ENCODE data around the gene IFITM2. TPM values are rescaled to one million over a fixed set of nuclear protein-coding genes. Genes with fewer than 3 reads are reported as not detected.
"Not testable (repeated sequence)": the region's sequence is repeated elsewhere in the genome, so short reads cannot be mapped to it uniquely, and the experiment has no call there.

IFITM2 gene
- total RNA-seq, 6 experiments from 2014 or later = 157 to 624 (median 390) TPM

DNA sequence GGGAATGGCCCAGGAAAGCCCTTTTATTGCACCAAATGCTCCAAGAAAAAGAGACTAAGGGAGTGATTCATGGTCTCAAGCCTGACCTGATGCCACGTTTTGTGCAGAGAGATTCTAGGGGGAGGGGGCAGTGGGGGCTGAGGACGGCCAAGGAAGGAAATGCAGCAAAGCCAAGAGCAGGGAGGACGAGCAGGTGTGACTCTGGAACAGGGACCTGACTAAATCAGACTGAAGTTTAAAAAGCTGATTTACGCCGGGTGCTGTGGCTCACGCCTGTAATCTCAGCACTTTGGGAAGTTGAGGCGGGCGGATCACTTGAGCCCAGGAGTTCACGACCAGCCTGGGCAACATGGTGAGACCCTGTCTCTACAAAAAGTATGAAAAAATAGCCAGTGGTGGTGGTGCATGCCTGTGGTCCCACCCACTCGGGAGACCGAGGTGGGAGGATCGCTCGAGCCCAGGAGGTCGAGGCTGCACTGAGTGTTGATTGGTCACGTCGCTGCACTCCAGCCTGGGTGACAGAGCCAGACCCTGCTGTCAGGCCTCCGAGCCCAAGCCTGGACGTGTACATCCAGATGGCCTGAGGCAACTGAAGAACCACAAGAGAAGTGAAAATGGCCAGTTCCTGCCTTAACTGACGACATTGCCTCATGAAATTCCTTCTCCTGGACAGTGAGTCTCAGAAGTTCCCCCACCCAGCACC, 23.9 kb downstream of the IFITM2 start:
- 74% methylated on average over 5 of the region's 19 CpGs for WGBS (ENCODE audit: insufficient coverage, low coverage, low lambda C conversion rate, missing lambda C conversion rate)
- Histone ChIP-seq H3K9me3 (no peaks in the 10 kb centered on the region), H3K4me1 (peaks cover 0 to 21% (median 8%) of the 10 kb centered on the region in 4 donors), H3K4me3 (no peak overlapping the region), H3K27me3 (no peaks in the 10 kb centered on the region), H3K36me3 (no peaks in the 10 kb centered on the region), H3K27ac (no peak overlapping the region)
- DNase-seq (peak in 1 of 3 donors; percentile 38), ATAC-seq (no peak)
- intact Hi-C loops (cut with DNase I) = no loop called here
- TF ChIP-seq, protein P1, sequence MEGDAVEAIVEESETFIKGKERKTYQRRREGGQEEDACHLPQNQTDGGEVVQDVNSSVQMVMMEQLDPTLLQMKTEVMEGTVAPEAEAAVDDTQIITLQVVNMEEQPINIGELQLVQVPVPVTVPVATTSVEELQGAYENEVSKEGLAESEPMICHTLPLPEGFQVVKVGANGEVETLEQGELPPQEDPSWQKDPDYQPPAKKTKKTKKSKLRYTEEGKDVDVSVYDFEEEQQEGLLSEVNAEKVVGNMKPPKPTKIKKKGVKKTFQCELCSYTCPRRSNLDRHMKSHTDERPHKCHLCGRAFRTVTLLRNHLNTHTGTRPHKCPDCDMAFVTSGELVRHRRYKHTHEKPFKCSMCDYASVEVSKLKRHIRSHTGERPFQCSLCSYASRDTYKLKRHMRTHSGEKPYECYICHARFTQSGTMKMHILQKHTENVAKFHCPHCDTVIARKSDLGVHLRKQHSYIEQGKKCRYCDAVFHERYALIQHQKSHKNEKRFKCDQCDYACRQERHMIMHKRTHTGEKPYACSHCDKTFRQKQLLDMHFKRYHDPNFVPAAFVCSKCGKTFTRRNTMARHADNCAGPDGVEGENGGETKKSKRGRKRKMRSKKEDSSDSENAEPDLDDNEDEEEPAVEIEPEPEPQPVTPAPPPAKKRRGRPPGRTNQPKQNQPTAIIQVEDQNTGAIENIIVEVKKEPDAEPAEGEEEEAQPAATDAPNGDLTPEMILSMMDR (IDR thresholded peaks at IDR 0.05) = no peak
- no peak for TF ChIP-seq POLR2A (IDR thresholded peaks at IDR 0.05)

GRCh38 chr11:332651-333480, 25.2 kb downstream of the IFITM2 start:
- no CpG with 5 or more reads among the region's 23 CpGs for WGBS (ENCODE audit: insufficient coverage, low coverage, low lambda C conversion rate, missing lambda C conversion rate)
- ATAC-seq (no peak), DNase-seq (no peak)
- Histone ChIP-seq H3K36me3 (no peaks in the 10 kb centered on the region), H3K9me3 (no peaks in the 10 kb centered on the region), H3K27ac (no peak overlapping the region), H3K27me3 (no peaks in the 10 kb centered on the region), H3K4me1 (peaks cover 0 to 12% (median 2%) of the 10 kb centered on the region in 4 donors), H3K4me3 (no peak overlapping the region)
- intact Hi-C loops (cut with DNase I) = no loop called here
- TF ChIP-seq, protein P1 (IDR thresholded peaks at IDR 0.05) = no peak
- TF ChIP-seq POLR2A (IDR thresholded peaks at IDR 0.05) = no peak

GRCh38 chr11:333616-334263, 26.1 kb downstream of the IFITM2 start:
- H3K4me3 ChIP-seq; DNase-seq; ATAC-seq; H3K36me3 ChIP-seq; H3K4me1 ChIP-seq; H3K9me3 ChIP-seq; intact Hi-C loops (cut with DNase I); H3K27ac ChIP-seq; H3K27me3 ChIP-seq: not testable (repeated sequence)
- 90% methylated on average over 12 of the region's 17 CpGs for WGBS (ENCODE audit: insufficient coverage, low coverage, low lambda C conversion rate, missing lambda C conversion rate)

DNA sequence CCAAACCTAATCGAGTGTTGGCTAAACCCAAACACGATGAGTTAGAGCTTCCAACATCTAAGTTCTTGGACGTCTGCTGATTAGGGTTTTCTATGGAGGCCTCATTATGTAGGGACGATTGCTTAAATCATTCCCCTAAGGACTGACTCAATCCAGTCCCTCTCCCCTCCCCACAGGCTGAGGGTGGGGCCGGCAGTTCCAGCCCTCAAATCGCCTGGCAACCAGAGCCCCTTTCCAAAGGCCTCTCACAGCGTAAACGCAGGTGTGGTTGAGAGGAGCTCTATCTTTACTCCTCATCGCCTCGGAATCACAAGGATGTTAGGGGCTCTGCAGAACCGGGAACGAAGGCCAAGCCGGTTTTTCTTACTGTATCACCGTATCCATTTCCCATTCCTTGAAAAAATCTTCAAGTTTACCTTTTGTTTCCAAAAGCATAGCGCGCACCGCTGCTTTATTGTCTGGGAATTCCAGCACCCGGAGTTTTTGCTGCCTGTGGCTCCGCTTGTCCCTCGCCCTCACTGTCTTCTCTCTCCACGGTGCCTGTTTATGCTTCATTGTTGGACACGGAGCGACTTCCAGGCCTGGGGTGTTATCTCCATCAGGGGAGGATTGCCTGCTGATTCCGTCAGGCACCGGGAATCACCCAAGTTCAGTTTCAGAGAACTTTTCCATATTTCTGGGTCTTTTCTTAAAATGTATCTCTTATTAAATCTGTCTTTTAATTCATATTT, 26.8 kb downstream of the IFITM2 start:
- no peak for TF ChIP-seq POLR2A (IDR thresholded peaks at IDR 0.05)
- TF ChIP-seq, protein P1 (IDR thresholded peaks at IDR 0.05) = no peak
- ATAC-seq (no peak), DNase-seq (no peak)
- no peak overlapping the region for H3K4me3 ChIP-seq
- H3K27ac ChIP-seq = no peak overlapping the region
- no peaks in the 10 kb centered on the region for H3K36me3 ChIP-seq
- H3K27me3 ChIP-seq = no peaks in the 10 kb centered on the region
- intact Hi-C loops (cut with DNase I) = no loop called here
- 77% methylated on average over 21 of the region's 25 CpGs for WGBS (ENCODE audit: insufficient coverage, low coverage, low lambda C conversion rate, missing lambda C conversion rate)
- H3K9me3 ChIP-seq = no peaks in the 10 kb centered on the region
- H3K4me1 ChIP-seq = peaks cover 0 to 10% (median 0%) of the 10 kb centered on the region in 4 donors

Measured in right lobe of liver (tissue), 6 donors.